HepG2 (cell line): ENCODE results near the gene PRSS33. TPM values are rescaled to one million over a fixed set of nuclear protein-coding genes. Genes with fewer than 3 reads are reported as not detected.

ENCODE experiments used
- ATAC-seq: fragments of 200-7000 bp; cut with Tn5 transposase; 3 replicates; pipeline ENCODE4 v1.9.1; 2020; ENCODE audit warnings: mild to moderate bottlenecking, moderate library complexity
- BruUV-seq: library from RNA; stranded (reverse); fragments of 400-500 nt; replicated peaks from 2 replicates; lab custom pipeline; 2021; lab: Mats Ljungman, UMichigan
- CTCF ChIA-PET: fragments of 300-600 bp; formaldehyde crosslinking; extraction: SDS; loops from one replicate; lab custom pipeline; 2021; ENCODE audit warnings: low total read pairs, inconsistent platforms, low intra/inter-chr PET ratio; lab: Yijun Ruan, JAX
- POLR2A ChIA-PET: fragments of 350-600 bp; sonication (Branson Sonifier 250); formaldehyde crosslinking; loops from one replicate; lab custom pipeline; 2020; ENCODE audit warnings: antibody characterized with exemption, inconsistent platforms; lab: Yijun Ruan, JAX
- DNase-seq: peaks from one replicate; pipeline ENCODE4 v3.0.0-alpha.2; 2015; ENCODE audit warnings: low spot score
- FAIRE-seq: peaks from 3 replicates; lab custom pipeline; 2011; peaks lifted over from hg19 to GRCh38; lab: Jason Lieb, UNC
- H2AFZ ChIP-seq: one replicate; pipeline ENCODE4 v1.6.1; 2011; ENCODE audit warnings: low read length, inconsistent platforms
- H3K27ac ChIP-seq: fragments of 300-600 bp; 3 replicates; pipeline ENCODE4 v1.8.0; 2011; ENCODE audit warnings: mixed run types, mild to moderate bottlenecking, mixed read lengths, low read length, inconsistent platforms; ENCODE audit not compliant: insufficient read depth; ENCODE audit errors: extremely low read length
- H3K27me3 ChIP-seq, 2 experiments: fragments of 200-600 bp in 1 of 2; 2 replicates in 1 of 2; 3 replicates in 1 of 2; pipeline versions ENCODE4 v1.6.0 to v1.8.0; 2011; ENCODE audit warnings: low read length in 2 of 2, mild to moderate bottlenecking in 2 of 2, moderate library complexity in 2 of 2, inconsistent platforms in 1 of 2; ENCODE audit not compliant: insufficient read depth in 2 of 2, control insufficient read depth in 1 of 2
- H3K36me3 ChIP-seq, 2 experiments: fragments of 200-600 bp in 1 of 2; replicated peaks in 1 of 2; 2 replicates in 1 of 2; 3 replicates in 1 of 2; pipeline versions ENCODE4 v1.5.1 to v1.8.0; 2011; ENCODE audit warnings: low read length in 2 of 2, inconsistent platforms in 1 of 2; ENCODE audit not compliant: insufficient read depth in 2 of 2, control insufficient read depth in 1 of 2
- H3K4me1 ChIP-seq: 2 replicates; pipeline ENCODE4 v1.5.1; 2012; ENCODE audit warnings: low read length, inconsistent platforms; ENCODE audit not compliant: insufficient read depth
- H3K4me2 ChIP-seq: 2 replicates; pipeline ENCODE4 v1.6.0; 2011; ENCODE audit warnings: low read depth, low read length, inconsistent platforms
- H3K4me3 ChIP-seq, 3 experiments: fragments of 200-600 bp in 1 of 3; sonication (generic), shearing (Covaris generic) in 1 of 3; replicated peaks in 1 of 3; 2 replicates each; pipeline ENCODE4 v1.5.1; 2011 to 2016; ENCODE audit warnings: low read length in 3 of 3, inconsistent platforms in 2 of 3, low read depth in 2 of 3, mild to moderate bottlenecking in 2 of 3, control low read depth in 1 of 3, mixed read lengths in 1 of 3; ENCODE audit not compliant: insufficient read depth in 1 of 3
- H3K79me2 ChIP-seq: one replicate; pipeline ENCODE4 v1.6.1; 2011; ENCODE audit warnings: low read length, inconsistent platforms; ENCODE audit not compliant: insufficient read depth
- H3K9ac ChIP-seq: 2 replicates; pipeline ENCODE4 v1.6.0; 2011; ENCODE audit warnings: mild to moderate bottlenecking, low read depth, low read length, inconsistent platforms; ENCODE audit not compliant: insufficient read depth
- H3K9me3 ChIP-seq: 2 replicates; pipeline ENCODE4 v1.5.1; 2012; ENCODE audit warnings: mild to moderate bottlenecking, low read length
- H4K20me1 ChIP-seq: 2 replicates; pipeline ENCODE4 v1.6.0; 2011; ENCODE audit warnings: inconsistent platforms, mild to moderate bottlenecking, low read length, moderate library complexity; ENCODE audit not compliant: insufficient read depth
- ELF3 ChIP-seq: IDR thresholded peaks from 2 replicates; pipeline ENCODE4 v1.6.1; 2016; ENCODE audit warnings: missing genetic modification reagents, missing compliant biosample characterization
- ERF ChIP-seq: IDR thresholded peaks from 2 replicates; pipeline ENCODE4 v1.6.1; 2018; ENCODE audit warnings: missing biosample characterization, missing genetic modification reagents
- FOSL2 ChIP-seq: sonication (generic); formaldehyde crosslinking; IDR thresholded peaks from 2 replicates; pipeline ENCODE4 v1.4.0; 2020; ENCODE audit warnings: missing genetic modification reagents
- FOXM1 ChIP-seq: sonication (generic); formaldehyde crosslinking; IDR thresholded peaks from 2 replicates; pipeline ENCODE4 v1.5.0; 2020; ENCODE audit warnings: missing genetic modification reagents
- GABPA ChIP-seq, 2 experiments: IDR thresholded peaks; 2 replicates each; pipeline ENCODE4 v1.6.1; 2011 to 2016; ENCODE audit warnings: low read depth in 2 of 2, low read length in 1 of 2, missing biosample characterization in 1 of 2, missing genetic modification characterization in 1 of 2
- SIN3B ChIP-seq: fragments of 150-350 bp; IDR thresholded peaks from 2 replicates; pipeline ENCODE4 v1.6.1; 2014; ENCODE audit warnings: low read length
- ZNF563 ChIP-seq: sonication (generic); formaldehyde crosslinking; IDR thresholded peaks from 2 replicates; pipeline ENCODE4 v1.8.0; 2022; ENCODE audit warnings: mild to moderate bottlenecking, moderate library complexity, missing genetic modification reagents
- WGBS: methylation state at CpG from one replicate; pipeline ENCODE4 v1.1.6; 2017; ENCODE audit warnings: low lambda C conversion rate; 5-methylcytosine and 5-hydroxymethylcytosine counted together
- in situ Hi-C: cut with HindIII; loops from 2 replicates; pipeline ENCODE4 v1.10.0; 2017; ENCODE audit warnings: low pct_unique_long_range_greater_than_20kb; ENCODE audit not compliant: extremely low pct_ligation_motif_present
- intact Hi-C: fragments of 100-400 bp; cut with micrococcal nuclease; formaldehyde crosslinking; loops from one replicate; pipeline ENCODE4 v1.10.0; 2022; ENCODE audit not compliant: unreplicated experiment
- polyA plus RNA-seq, 8 experiments: library from polyadenylated mRNA; depleted of rRNA in 3 of 8; stranded (reverse) in 7 of 8; unstranded in 1 of 8; fragments of >200 nt; fragmentation: Illumina TruSeq in 4 of 8; extraction: Trizol in 4 of 8; gene quantifications; 2 replicates each; pipeline versions ENCODE4 v1.2.1 to v1.2.3, GENCODE V29; 2011 to 2016; ENCODE audit warnings: low read depth in 4 of 8, missing spikeins in 1 of 8, mixed read lengths in 1 of 8; ENCODE audit not compliant: insufficient read depth in 1 of 8
- total RNA-seq, 5 experiments: library from RNA; depleted of rRNA; stranded (reverse); fragments of >200 nt; fragmentation: Illumina TruSeq; extraction: Trizol; gene quantifications; 2 replicates each; pipeline ENCODE4 v1.2.3, GENCODE V29; 2016; ENCODE audit warnings: low read depth in 1 of 5
- TF ChIP-seq, protein P1 (sequence below): fragments of 450-650 bp; IDR thresholded peaks from 2 replicates; pipeline ENCODE4 v1.6.1; 2016
- TF ChIP-seq, protein P2 (sequence below): IDR thresholded peaks from 2 replicates; pipeline ENCODE4 v1.6.1; 2016; ENCODE audit warnings: low read depth, borderline replicate concordance
- TF ChIP-seq, protein P3 (sequence below): sonication (generic); formaldehyde crosslinking; IDR thresholded peaks from 2 replicates; pipeline ENCODE4 v1.9.0; 2021; ENCODE audit warnings: missing genetic modification reagents, borderline replicate concordance

The PRSS33 gene
- total and polyA plus RNA-seq, 2 of the 13 experiments (the other 11 are each of a cell fraction or from before 2014, with no cell fraction given), result not detected

DNA sequence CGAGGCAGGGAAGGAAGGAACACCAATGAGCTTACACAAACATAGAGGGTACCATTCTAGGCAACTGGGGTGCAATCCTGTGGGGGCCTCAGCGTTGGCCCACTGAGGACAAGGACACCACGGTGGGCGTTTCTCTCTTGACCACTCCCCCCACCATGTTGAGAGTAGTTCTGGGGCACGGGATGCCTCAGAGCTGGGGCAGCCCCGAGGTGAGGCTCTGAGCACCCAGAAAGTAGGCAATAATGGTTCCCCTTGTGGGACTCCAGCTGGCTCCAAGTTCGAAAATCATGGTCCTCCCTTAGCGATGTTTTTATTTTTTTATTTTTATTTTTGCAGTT, 34.8 kb upstream of the PRSS33 start:
- no TSS peak for BruUV-seq
- H2AFZ ChIP-seq, result no peak overlapping the region
- H3K4me2 ChIP-seq, result no peak overlapping the region
- FAIRE-seq (no peak), ATAC-seq (no peak), DNase-seq (no peak)
- TF ChIP-seq ERF (CRISPR knock-in tag), result no peak
- TF ChIP-seq ZNF563, result no peak
- TF ChIP-seq, protein P1, sequence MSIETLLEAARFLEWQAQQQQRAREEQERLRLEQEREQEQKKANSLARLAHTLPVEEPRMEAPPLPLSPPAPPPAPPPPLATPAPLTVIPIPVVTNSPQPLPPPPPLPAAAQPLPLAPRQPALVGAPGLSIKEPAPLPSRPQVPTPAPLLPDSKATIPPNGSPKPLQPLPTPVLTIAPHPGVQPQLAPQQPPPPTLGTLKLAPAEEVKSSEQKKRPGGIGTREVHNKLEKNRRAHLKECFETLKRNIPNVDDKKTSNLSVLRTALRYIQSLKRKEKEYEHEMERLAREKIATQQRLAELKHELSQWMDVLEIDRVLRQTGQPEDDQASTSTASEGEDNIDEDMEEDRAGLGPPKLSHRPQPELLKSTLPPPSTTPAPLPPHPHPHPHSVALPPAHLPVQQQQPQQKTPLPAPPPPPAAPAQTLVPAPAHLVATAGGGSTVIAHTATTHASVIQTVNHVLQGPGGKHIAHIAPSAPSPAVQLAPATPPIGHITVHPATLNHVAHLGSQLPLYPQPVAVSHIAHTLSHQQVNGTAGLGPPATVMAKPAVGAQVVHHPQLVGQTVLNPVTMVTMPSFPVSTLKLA, result no peak
- no peak for TF ChIP-seq ELF3
- TF ChIP-seq, protein P2, sequence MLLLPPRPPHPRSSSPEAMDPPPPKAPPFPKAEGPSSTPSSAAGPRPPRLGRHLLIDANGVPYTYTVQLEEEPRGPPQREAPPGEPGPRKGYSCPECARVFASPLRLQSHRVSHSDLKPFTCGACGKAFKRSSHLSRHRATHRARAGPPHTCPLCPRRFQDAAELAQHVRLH (CRISPR knock-in tag), result no peak
- TF ChIP-seq GABPA (IDR thresholded peaks at IDR 0.05; ENCODE audit: low read depth, low read length), result no peak
- TF ChIP-seq GABPA (CRISPR knock-in tag; IDR thresholded peaks at IDR 0.05; ENCODE audit: low read depth), result no peak
- TF ChIP-seq FOXM1, result no peak
- TF ChIP-seq, protein P3, sequence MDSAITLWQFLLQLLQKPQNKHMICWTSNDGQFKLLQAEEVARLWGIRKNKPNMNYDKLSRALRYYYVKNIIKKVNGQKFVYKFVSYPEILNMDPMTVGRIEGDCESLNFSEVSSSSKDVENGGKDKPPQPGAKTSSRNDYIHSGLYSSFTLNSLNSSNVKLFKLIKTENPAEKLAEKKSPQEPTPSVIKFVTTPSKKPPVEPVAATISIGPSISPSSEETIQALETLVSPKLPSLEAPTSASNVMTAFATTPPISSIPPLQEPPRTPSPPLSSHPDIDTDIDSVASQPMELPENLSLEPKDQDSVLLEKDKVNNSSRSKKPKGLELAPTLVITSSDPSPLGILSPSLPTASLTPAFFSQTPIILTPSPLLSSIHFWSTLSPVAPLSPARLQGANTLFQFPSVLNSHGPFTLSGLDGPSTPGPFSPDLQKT, result no peak
- TF ChIP-seq SIN3B, result no peak
- TF ChIP-seq FOSL2 (CRISPR knock-in tag), result no peak
- H3K27ac ChIP-seq, result no peak overlapping the region
- CTCF ChIA-PET, result no interaction called here
- no peaks in the 10 kb centered on the region for H4K20me1 ChIP-seq
- H3K4me3 ChIP-seq, result no peak overlapping the region
- H3K9me3 ChIP-seq, result no peaks in the 10 kb centered on the region
- POLR2A ChIA-PET, result no interaction called here
- no peaks in the 10 kb centered on the region for H3K36me3 ChIP-seq
- intact Hi-C loops (no loop called here), in situ Hi-C loops (no loop called here)
- 17% methylated on average over 8 of the region's 8 CpGs for WGBS
- H3K4me1 ChIP-seq, result peaks cover 13% of the 10 kb centered on the region; the same call in 1 of the 2 replicates
- no peak overlapping the region for H3K9ac ChIP-seq
- H3K79me2 ChIP-seq, result no peaks in the 10 kb centered on the region
- H3K27me3 ChIP-seq, result peaks cover 6 to 81% of the 10 kb centered on the region in 2 experiments
